ENCODE results near the gene ALDH16A1. TPM values are rescaled to one million over a fixed set of nuclear protein-coding genes. Genes with fewer than 3 reads are reported as not detected.
"Not testable (repeated sequence)": the region's sequence is repeated elsewhere in the genome, so short reads cannot be mapped to it uniquely, and the experiment has no call there.

ALDH16A1 gene
- total and polyA plus RNA-seq, 10 donors, result 38.7 to 99.9 (median 49.9) TPM

- no peak overlapping the region for H3K4me3 ChIP-seq
- peak overlapping the region; percentile 27 to 97 (median 72) for H3K27ac ChIP-seq
- intact Hi-C loops (cut with DNase I; ENCODE audit: low total_unique reads), result no loop called here
- no peaks in the 10 kb centered on the region for H3K9me3 ChIP-seq
- 61 to 78% (median 73%) methylated on average over 5 of the region's 5 CpGs for WGBS, 5 donors
- H3K27me3 ChIP-seq (replicated peaks in 1 of 7), result no peaks in the 10 kb centered on the region
- TF ChIP-seq POLR2AphosphoS5 (IDR thresholded peaks at IDR 0.05), result no peak
- TF ChIP-seq CTCF (IDR thresholded peaks at IDR 0.05 in 8 of 11, conservative IDR thresholded peaks at IDR 0.05 in 3 of 11), result no peak
- TF ChIP-seq POLR2A (IDR thresholded peaks at IDR 0.05), result no peak
- H3K36me3 ChIP-seq, result peaks cover 0 to 66% (median 27%) of the 10 kb centered on the region in 6 donors
- H3K4me1 ChIP-seq, result peaks cover 12 to 57% (median 25%) of the 10 kb centered on the region in 6 donors
- DNase-seq, result no peak
Observed at GRCh38 chr19:49458567-49458903, 5.5 kb downstream of the ALDH16A1 start.

- WGBS, 5 donors, result 77 to 96% (median 91%) methylated on average over 6 to 12 of the region's 12 CpGs
- peaks cover 6 to 56% (median 18%) of the 10 kb centered on the region in 6 donors for H3K4me1 ChIP-seq
- TF ChIP-seq POLR2AphosphoS5 (IDR thresholded peaks at IDR 0.05) (no peak), CTCF (IDR thresholded peaks at IDR 0.05 in 8 of 11, conservative IDR thresholded peaks at IDR 0.05 in 3 of 11) (no peak)
- H3K36me3 ChIP-seq, result peaks cover 0 to 74% (median 34%) of the 10 kb centered on the region in 6 donors
- no peaks in the 10 kb centered on the region for H3K9me3 ChIP-seq
- intact Hi-C loops (cut with DNase I; ENCODE audit: low total_unique reads), result no loop called here
- H3K27ac ChIP-seq, result peak overlapping the region in 1 of 8 donors; percentile 80
- no peaks in the 10 kb centered on the region for H3K27me3 ChIP-seq (replicated peaks in 1 of 7)
- DNase-seq, result no peak
- no peak overlapping the region for H3K4me3 ChIP-seq
Observed at GRCh38 chr19:49459388-49459787, 6.4 kb downstream of the ALDH16A1 start.

- intact Hi-C loops (cut with DNase I; ENCODE audit: low total_unique reads); H3K4me3 ChIP-seq; H3K27ac ChIP-seq; H3K9me3 ChIP-seq; DNase-seq; H3K27me3 ChIP-seq (replicated peaks in 1 of 7): not testable (repeated sequence)
- Histone ChIP-seq H3K36me3 (peaks cover 0 to 84% (median 47%) of the 10 kb centered on the region in 6 donors), H3K4me1 (peaks cover 4 to 41% (median 12%) of the 10 kb centered on the region in 6 donors)
- 0% methylated on average over 1 of the region's 1 CpG; no CpG with 5 or more reads in 3 of the 5 donors for WGBS, 5 donors
Observed at GRCh38 chr19:49461130-49461529, 8.1 kb downstream of the ALDH16A1 start.

- no peaks in the 10 kb centered on the region for H3K27me3 ChIP-seq (replicated peaks in 1 of 7)
- H3K9me3 ChIP-seq, result no peaks in the 10 kb centered on the region
- intact Hi-C loops (cut with DNase I; ENCODE audit: low total_unique reads), result no loop called here
- DNase-seq, result no peak
- peaks cover 4 to 35% (median 12%) of the 10 kb centered on the region in 6 donors for H3K4me1 ChIP-seq
- no peak overlapping the region for H3K4me3 ChIP-seq
- no peak overlapping the region for H3K27ac ChIP-seq
- TF ChIP-seq CTCF (IDR thresholded peaks at IDR 0.05 in 8 of 11, conservative IDR thresholded peaks at IDR 0.05 in 3 of 11) (no peak), POLR2AphosphoS5 (IDR thresholded peaks at IDR 0.05) (no peak), POLR2A (IDR thresholded peaks at IDR 0.05) (no peak)
- WGBS, 5 donors, result 96 to 98% (median 98%) methylated on average over 27 to 37 of the region's 37 CpGs
- peaks cover 0 to 84% (median 52%) of the 10 kb centered on the region in 6 donors for H3K36me3 ChIP-seq
Observed at GRCh38 chr19:49461656-49462055, 8.6 kb downstream of the ALDH16A1 start.

GRCh38 chr19:49462492-49462891 is 9.5 kb downstream of the ALDH16A1 start:
- Histone ChIP-seq H3K27ac (no peak overlapping the region), H3K27me3 (replicated peaks in 1 of 7) (no peaks in the 10 kb centered on the region), H3K9me3 (no peaks in the 10 kb centered on the region), H3K36me3 (peaks cover 0 to 84% (median 55%) of the 10 kb centered on the region in 6 donors), H3K4me3 (no peak overlapping the region), H3K4me1 (peaks cover 3 to 27% (median 10%) of the 10 kb centered on the region in 6 donors)
- TF ChIP-seq POLR2A (IDR thresholded peaks at IDR 0.05), result no peak
- TF ChIP-seq CTCF (IDR thresholded peaks at IDR 0.05 in 8 of 11, conservative IDR thresholded peaks at IDR 0.05 in 3 of 11), result no peak
- no peak for TF ChIP-seq POLR2AphosphoS5 (IDR thresholded peaks at IDR 0.05)
- 86 to 94% (median 88%) methylated on average over 12 of the region's 12 CpGs for WGBS, 5 donors
- DNase-seq, result no peak
- intact Hi-C loops (cut with DNase I; ENCODE audit: low total_unique reads), result no loop called here
